Measurements from ENCODE around the gene CD151.

CD151 gene

DNA sequence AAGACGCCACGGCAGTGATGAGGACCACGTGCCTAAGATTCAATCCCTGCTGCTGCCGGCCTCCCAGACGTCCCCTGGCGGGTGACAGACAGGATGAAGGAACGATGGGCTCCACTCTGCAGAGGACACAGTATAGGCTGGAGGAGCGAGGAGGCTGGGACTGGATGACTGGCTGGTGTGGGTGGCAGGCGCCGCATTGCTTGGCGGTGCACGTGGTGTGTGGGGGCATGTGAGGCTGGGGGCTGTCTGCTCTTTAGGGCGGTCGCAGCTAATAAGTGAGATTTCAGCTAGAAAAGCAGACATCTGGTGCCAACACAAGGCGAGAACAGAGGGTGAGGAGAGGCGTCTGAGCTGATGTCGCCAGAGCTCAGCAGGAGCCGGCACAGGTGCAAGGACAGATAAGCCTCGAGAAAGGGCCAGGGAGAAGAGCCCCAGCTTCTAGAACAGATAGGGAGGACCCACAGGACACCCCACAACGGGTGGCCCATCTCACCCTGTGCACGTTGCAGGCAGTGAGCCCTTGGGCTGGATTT, 43.1 kb downstream of the CD151 start:
- DNase-seq: no peak

GRCh38 chr11:876545-876944, 43.8 kb downstream of the CD151 start:
- DNase-seq: no peak

- DNase-seq: no peak
These were observed 44.8 kb downstream of the CD151 start for GRCh38 chr11:877565-877964.

GRCh38 chr11:880447-880846, 47.7 kb downstream of the CD151 start:
- DNase-seq: no peak

GRCh38 chr11:882596-882995, 49.8 kb downstream of the CD151 start:
- no peak for DNase-seq

DNA sequence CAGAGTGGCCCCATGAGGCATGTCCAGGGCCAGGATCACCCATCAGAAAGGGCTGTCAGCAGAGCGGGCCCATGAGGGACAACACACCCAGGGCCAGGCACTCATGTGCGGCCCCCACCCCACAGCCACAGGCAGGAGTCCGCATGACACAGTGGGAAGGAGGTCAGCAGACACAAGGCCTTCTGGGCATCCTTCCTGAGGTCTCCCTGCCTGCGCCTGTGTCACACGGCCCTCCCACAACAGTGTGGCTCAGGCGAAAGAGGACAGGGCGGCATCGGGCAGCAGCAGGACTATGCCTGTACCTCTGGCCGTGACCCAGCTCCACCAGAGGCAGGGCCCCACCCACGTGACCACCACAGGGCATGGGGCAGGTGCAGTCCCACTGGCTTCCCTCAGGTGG, 50.8 kb downstream of the CD151 start:
- DNase-seq: no peak

DNA sequence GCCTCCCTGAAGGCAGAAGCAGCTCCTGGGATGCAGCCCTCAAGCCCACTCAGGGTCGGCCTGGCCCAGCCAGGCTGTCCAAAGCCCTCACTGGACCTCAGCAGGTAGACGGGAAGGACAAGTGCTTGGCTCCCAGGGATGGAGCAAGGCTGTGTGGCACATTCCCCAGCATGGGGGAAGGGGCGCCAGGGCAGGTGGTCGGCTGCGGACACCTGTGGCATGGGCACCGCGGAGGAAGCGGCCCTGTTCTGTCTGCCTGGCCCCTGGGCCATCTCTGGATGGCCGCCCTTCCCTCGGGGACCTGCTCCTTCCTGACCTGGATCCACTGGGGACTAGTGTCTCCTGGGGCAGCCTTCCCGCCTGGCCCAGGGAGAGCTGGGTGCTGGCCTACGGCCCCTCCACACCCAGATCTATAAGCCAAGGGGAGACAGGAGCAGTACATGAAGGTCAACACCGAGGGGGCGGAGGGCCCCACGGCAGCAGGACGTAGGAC, 51.9 kb downstream of the CD151 start:
- DNase-seq: no peak

GRCh38 chr11:886568-886967, 53.8 kb downstream of the CD151 start:
- no peak for DNase-seq

DNA sequence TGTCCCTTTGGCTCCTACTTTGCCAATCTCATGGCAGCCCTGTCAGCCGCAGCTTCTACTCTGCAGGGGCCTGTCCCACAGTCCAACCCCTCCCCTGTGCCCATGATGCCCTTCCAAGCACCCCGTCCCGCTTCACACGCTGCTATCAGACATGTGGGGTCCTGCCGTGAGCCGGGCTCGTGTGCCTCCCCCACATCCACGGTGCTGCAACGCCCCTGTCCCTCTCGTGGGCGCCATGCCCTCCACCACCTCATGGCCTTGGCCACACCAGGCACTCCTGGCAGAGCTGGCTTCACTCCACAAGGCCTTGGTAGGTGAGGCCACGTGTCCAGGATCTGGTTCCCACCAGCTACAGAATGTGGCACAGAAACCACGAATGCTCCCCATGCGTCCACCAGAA, 54.8 kb downstream of the CD151 start:
- no peak for DNase-seq
